B cell (primary cell): ENCODE measurements around the gene CERT1. TPM values are rescaled to one million over a fixed set of nuclear protein-coding genes. Genes with fewer than 3 reads are reported as not detected.

Source experiments
- ATAC-seq: fragments of 200-7000 bp; cut with Tn5 transposase; one replicate; pipeline ENCODE4 v1.10.0; 2021; ENCODE audit warnings: low read depth, mild to moderate bottlenecking, moderate number of reproducible peaks, moderate library complexity
- CTCF ChIA-PET: fragments of 350-600 bp; sonication (Branson Sonifier 250); formaldehyde crosslinking; loops from one replicate; lab custom pipeline; 2021; ENCODE audit warnings: antibody characterized with exemption, inconsistent platforms; lab: Charles Lee
- POLR2A ChIA-PET: fragments of 350-600 bp; sonication (Branson Sonifier 250); formaldehyde crosslinking; loops from one replicate; lab custom pipeline; 2021; ENCODE audit warnings: antibody characterized with exemption; lab: Charles Lee
- DNase-seq: peaks from one replicate; pipeline ENCODE4 v3.0.0; 2013
- H2AFZ ChIP-seq: 2 replicates; pipeline ENCODE4 v1.6.1; 2012; ENCODE audit warnings: mild to moderate bottlenecking, low read depth, low read length; ENCODE audit not compliant: insufficient read depth, poor library complexity, severe bottlenecking
- H3K27ac ChIP-seq, 2 donors: 1 replicate in 1 of 2; 2 replicates in 1 of 2; pipeline ENCODE4 v1.5.1; 2012 to 2013; ENCODE audit warnings: low read length in 2 of 2, mild to moderate bottlenecking in 2 of 2, moderate library complexity in 1 of 2
- H3K27me3 ChIP-seq, 4 experiments: fragments of 200-600 bp in 1 of 4; sonication (generic) in 1 of 4; replicated peaks in 1 of 4; 1 replicate in 2 of 4; 2 replicates in 2 of 4; pipeline versions ENCODE4 v1.6.1 to v1.7.0; 2013 to 2016; ENCODE audit warnings: low read length in 3 of 4, mild to moderate bottlenecking in 2 of 4, mixed read lengths in 1 of 4, moderate library complexity in 1 of 4; ENCODE audit not compliant: insufficient read depth in 4 of 4, control insufficient read depth in 3 of 4; ENCODE audit errors: control extremely low read depth in 1 of 4
- H3K36me3 ChIP-seq, 2 experiments: replicated peaks in 1 of 2; 1 replicate in 1 of 2; 2 replicates in 1 of 2; pipeline versions ENCODE4 v1.6.1 to v1.7.1; 2013; ENCODE audit warnings: low read length in 1 of 2; ENCODE audit not compliant: insufficient read depth in 2 of 2, control insufficient read depth in 1 of 2; ENCODE audit errors: control extremely low read depth in 1 of 2, extremely low read depth in 1 of 2
- H3K4me1 ChIP-seq, 2 donors: fragments of 200-600 bp in 1 of 2; sonication (generic) in 1 of 2; 1 replicate in 1 of 2; 2 replicates in 1 of 2; pipeline versions ENCODE4 v1.5.1 to v1.6.1; 2013 to 2017; ENCODE audit warnings: low read length in 2 of 2; ENCODE audit not compliant: control insufficient read depth in 2 of 2, insufficient read depth in 2 of 2
- H3K4me2 ChIP-seq: replicated peaks from 2 replicates; pipeline ENCODE3; 2012; ENCODE audit warnings: mild to moderate bottlenecking, low read depth, low read length; ENCODE audit not compliant: poor library complexity, severe bottlenecking
- H3K4me3 ChIP-seq, 5 experiments: fragments of 200-600 bp in 1 of 5; sonication (generic) in 1 of 5; 1 replicate in 3 of 5; 2 replicates in 2 of 5; pipeline versions ENCODE4 v1.5.1 to v1.7.0; 2011 to 2016; ENCODE audit warnings: low read length in 4 of 5, mild to moderate bottlenecking in 4 of 5, low read depth in 2 of 5, control low read depth in 1 of 5, moderate library complexity in 1 of 5; ENCODE audit not compliant: insufficient read depth in 1 of 5; ENCODE audit errors: control extremely low read depth in 1 of 5, extremely low read depth in 1 of 5
- H3K79me2 ChIP-seq: fragments of 200-600 bp; sonication (generic); one replicate; pipeline ENCODE4 v1.6.0; 2016; ENCODE audit warnings: low read length; ENCODE audit not compliant: control insufficient read depth, insufficient read depth
- H3K9ac ChIP-seq: fragments of 200-600 bp; sonication (generic); 2 replicates; pipeline ENCODE4 v1.6.1; 2017; ENCODE audit warnings: mild to moderate bottlenecking, low read length, moderate library complexity
- H3K9me3 ChIP-seq, 3 donors: one replicate each; pipeline versions ENCODE4 v1.6.1 to v1.7.1; 2013; ENCODE audit warnings: low read length in 2 of 3; ENCODE audit not compliant: control insufficient read depth in 2 of 3, insufficient read depth in 1 of 3; ENCODE audit errors: control extremely low read depth in 1 of 3
- H4K20me1 ChIP-seq: 2 replicates; pipeline ENCODE4 v1.6.0; 2012; ENCODE audit warnings: mild to moderate bottlenecking, low read length; ENCODE audit not compliant: insufficient read depth, control insufficient read depth, poor library complexity, severe bottlenecking
- H3K27ac Mint-ChIP-seq: one replicate; pipeline ENCODE4 v1.8.0; 2021; ENCODE audit warnings: mixed read lengths
- H3K27me3 Mint-ChIP-seq: one replicate; pipeline ENCODE4 v1.8.0; 2021; ENCODE audit warnings: mixed read lengths
- H3K4me1 Mint-ChIP-seq: one replicate; pipeline ENCODE4 v1.8.0; 2021; ENCODE audit warnings: mixed read lengths
- H3K4me3 Mint-ChIP-seq: one replicate; pipeline ENCODE4 v1.8.0; 2021; ENCODE audit warnings: mixed read lengths
- H3K9me3 Mint-ChIP-seq: one replicate; pipeline ENCODE4 v1.8.0; 2022; ENCODE audit warnings: mixed read lengths; ENCODE audit not compliant: insufficient read depth
- EZH2 ChIP-seq: IDR thresholded peaks from 2 replicates; pipeline ENCODE4 v1.6.1; 2012; ENCODE audit warnings: borderline replicate concordance, low read depth, mild to moderate bottlenecking, moderate library complexity, low read length; ENCODE audit not compliant: insufficient read depth, poor library complexity, severe bottlenecking
- WGBS: methylation state at CpG from one replicate; pipeline ENCODE4 v1.1.5; 2013; ENCODE audit warnings: missing lambda C conversion rate; ENCODE audit not compliant: insufficient coverage; 5-methylcytosine and 5-hydroxymethylcytosine counted together
- intact Hi-C: fragments of 100-400 bp; cut with micrococcal nuclease; formaldehyde crosslinking; loops from one replicate; pipeline ENCODE4 v1.10.0; 2022
- polyA plus RNA-seq: library from polyadenylated mRNA; depleted of rRNA; stranded (reverse); fragments of >200 nt; gene quantifications from 2 replicates; pipeline ENCODE4 v1.2.3, GENCODE V29; 2012
- total RNA-seq, 2 donors: library from RNA; stranded (reverse); fragments of 120-200 nt in 1 of 2; gene quantifications; 1 replicate in 1 of 2; 2 replicates in 1 of 2; pipeline versions ENCODE4 v1.2.3 to v1.2.4, GENCODE V29; 2013 to 2022
- TF ChIP-seq, protein P1 (sequence below): fragments of 200-600 bp; IDR thresholded peaks from one replicate; pipeline ENCODE4 v1.8.0; 2022; ENCODE audit warnings: antibody characterized with exemption, mild to moderate bottlenecking

Gene CERT1
- total and polyA plus RNA-seq, 2 donors (not counting 1 experiment from before 2014, with no cell fraction given) = 13.7 to 60.5 TPM

DNA sequence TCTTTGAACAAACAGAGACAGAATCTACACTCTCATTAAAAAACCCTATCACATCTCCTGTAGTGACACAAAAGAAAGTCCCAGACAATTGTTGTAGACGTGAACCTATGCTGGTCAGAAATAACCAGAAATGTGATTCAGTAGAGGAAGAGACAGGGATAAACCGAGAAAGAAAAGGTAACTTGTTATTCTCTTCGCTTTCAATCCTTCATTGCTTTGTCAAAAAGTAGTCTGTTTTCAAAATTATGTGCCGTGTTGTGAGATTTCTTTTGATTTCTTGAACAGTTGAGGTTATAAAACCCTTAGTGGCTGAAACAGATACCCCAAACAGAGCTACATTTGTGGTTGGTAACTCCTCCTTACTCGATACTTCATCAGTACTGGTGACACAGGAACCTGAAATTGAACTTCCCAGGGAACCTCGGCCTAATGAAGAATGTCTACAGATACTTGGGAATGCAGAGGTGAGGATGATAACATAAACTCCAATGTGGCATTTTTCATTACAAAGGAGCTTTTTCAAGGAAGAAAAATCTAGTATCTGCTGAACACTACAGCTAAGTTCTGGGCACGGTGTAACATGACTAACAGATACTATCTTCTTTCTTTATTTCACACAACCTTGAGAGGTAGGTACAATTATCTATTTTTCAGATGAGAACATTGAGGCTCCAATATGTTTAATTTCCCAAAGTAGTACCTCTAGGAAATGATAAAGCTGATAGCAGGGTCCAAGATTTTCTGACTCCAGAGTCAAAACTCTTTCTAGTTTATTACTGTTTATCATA lies 160.1 kb downstream of the CERT1 start:
- Histone ChIP-seq H3K79me2 (no peaks in the 10 kb centered on the region), H3K4me2 (no peak overlapping the region), H3K36me3 (peaks cover 9 to 73% of the 10 kb centered on the region in 2 experiments), H3K4me1 (no peaks in the 10 kb centered on the region), H3K9ac (no peak overlapping the region), H3K9me3 (no peaks in the 10 kb centered on the region), H2AFZ (no peak overlapping the region), H3K4me3 (no peak overlapping the region), H3K27ac (no peak overlapping the region), H3K27me3 (no peaks in the 10 kb centered on the region), H4K20me1 (no peaks in the 10 kb centered on the region)
- TF ChIP-seq, protein P1, sequence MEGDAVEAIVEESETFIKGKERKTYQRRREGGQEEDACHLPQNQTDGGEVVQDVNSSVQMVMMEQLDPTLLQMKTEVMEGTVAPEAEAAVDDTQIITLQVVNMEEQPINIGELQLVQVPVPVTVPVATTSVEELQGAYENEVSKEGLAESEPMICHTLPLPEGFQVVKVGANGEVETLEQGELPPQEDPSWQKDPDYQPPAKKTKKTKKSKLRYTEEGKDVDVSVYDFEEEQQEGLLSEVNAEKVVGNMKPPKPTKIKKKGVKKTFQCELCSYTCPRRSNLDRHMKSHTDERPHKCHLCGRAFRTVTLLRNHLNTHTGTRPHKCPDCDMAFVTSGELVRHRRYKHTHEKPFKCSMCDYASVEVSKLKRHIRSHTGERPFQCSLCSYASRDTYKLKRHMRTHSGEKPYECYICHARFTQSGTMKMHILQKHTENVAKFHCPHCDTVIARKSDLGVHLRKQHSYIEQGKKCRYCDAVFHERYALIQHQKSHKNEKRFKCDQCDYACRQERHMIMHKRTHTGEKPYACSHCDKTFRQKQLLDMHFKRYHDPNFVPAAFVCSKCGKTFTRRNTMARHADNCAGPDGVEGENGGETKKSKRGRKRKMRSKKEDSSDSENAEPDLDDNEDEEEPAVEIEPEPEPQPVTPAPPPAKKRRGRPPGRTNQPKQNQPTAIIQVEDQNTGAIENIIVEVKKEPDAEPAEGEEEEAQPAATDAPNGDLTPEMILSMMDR = no peak
- TF ChIP-seq EZH2 = no peak
- Mint-ChIP-seq H3K27ac (no peak overlapping the region), H3K9me3 (no peaks in the 10 kb centered on the region), H3K4me1 (no peaks in the 10 kb centered on the region), H3K4me3 (no peak overlapping the region), H3K27me3 (no peaks in the 10 kb centered on the region)
- ChIA-PET CTCF (interaction anchor here (0.7 to 0.8 kb wide), 2 partner anchors 114 to 1423 kb away, joined by 3 read pairs; partner anchors contain the start of gene ANKRD31), POLR2A (no interaction called here)
- WGBS = 100% methylated on average over 2 of the region's 7 CpGs
- DNase-seq = no peak
- no peak for ATAC-seq
- intact Hi-C loops = no loop called here

DNA sequence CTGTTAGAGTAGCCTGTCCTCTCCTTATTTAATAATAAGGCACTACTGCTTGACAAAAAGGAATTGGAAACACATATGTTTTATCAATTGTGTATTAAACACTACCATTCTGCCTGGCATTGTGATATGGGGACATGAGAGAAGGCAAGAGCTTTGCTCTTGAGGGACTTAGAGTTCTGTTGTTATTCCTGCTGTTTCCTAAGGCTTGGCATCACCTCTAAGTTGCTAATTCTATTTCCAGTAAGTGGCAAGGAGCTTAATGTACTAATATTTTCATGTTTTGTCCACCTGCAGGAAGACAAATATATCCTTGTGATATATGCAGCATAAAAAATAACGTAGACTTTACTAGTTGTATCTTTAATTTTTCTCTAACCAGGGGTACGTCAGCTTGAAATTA lies 161.8 kb downstream of the CERT1 start:
- H3K27ac Mint-ChIP-seq = no peak overlapping the region
- intact Hi-C loops = no loop called here
- H3K9ac ChIP-seq = no peak overlapping the region
- no peaks in the 10 kb centered on the region for H3K4me1 Mint-ChIP-seq
- H3K27me3 ChIP-seq = no peaks in the 10 kb centered on the region
- H3K9me3 Mint-ChIP-seq = no peaks in the 10 kb centered on the region
- H3K79me2 ChIP-seq = no peaks in the 10 kb centered on the region
- POLR2A ChIA-PET = no interaction called here
- DNase-seq (no peak), ATAC-seq (no peak)
- no peak overlapping the region for H3K4me2 ChIP-seq
- no peak overlapping the region for H3K4me3 ChIP-seq
- no peaks in the 10 kb centered on the region for H4K20me1 ChIP-seq
- no peaks in the 10 kb centered on the region for H3K4me1 ChIP-seq
- no peak overlapping the region for H3K27ac ChIP-seq
- peaks cover 9 to 67% of the 10 kb centered on the region in 2 experiments for H3K36me3 ChIP-seq
- H3K9me3 ChIP-seq = no peaks in the 10 kb centered on the region
- no CpG with 5 or more reads among the region's 2 CpGs for WGBS
- CTCF ChIA-PET = no interaction called here
- no peak overlapping the region for H2AFZ ChIP-seq
- TF ChIP-seq EZH2 = no peak
- TF ChIP-seq, protein P1 = no peak
- no peaks in the 10 kb centered on the region for H3K27me3 Mint-ChIP-seq
- H3K4me3 Mint-ChIP-seq = no peak overlapping the region
